ENCODE results near the gene PCLO.

The PCLO gene

GRCh38 chr7:82816272-82816671, 346.4 kb downstream of the PCLO start:
- H3K4me3 ChIP-seq (ENCODE audit: low read length) = no peak overlapping the region

GRCh38 chr7:82810558-82811259, 352.0 kb downstream of the PCLO start:
- H3K27me3 ChIP-seq (ENCODE audit: insufficient read depth, low read length) = no peaks in the 10 kb centered on the region
- H3K4me1 ChIP-seq (ENCODE audit: insufficient read depth, low read length) = peaks cover 2% of the 10 kb centered on the region; the same call in 1 of the 2 replicates
- H3K4me3 ChIP-seq (ENCODE audit: low read length) = no peak overlapping the region
- H3K27ac ChIP-seq (ENCODE audit: low read length) = no peak overlapping the region
- H3K9ac ChIP-seq (ENCODE audit: low read depth, low read length) = no peak overlapping the region
- no peaks in the 10 kb centered on the region for H3K36me3 ChIP-seq (ENCODE audit: insufficient read depth, low read depth, low read length)
- H3K9me3 ChIP-seq (ENCODE audit: insufficient read depth, low read depth, low read length) = no peaks in the 10 kb centered on the region

More at GRCh38 chr7:82816272-82816671, 346.4 kb downstream of the PCLO start:
- Histone ChIP-seq H3K9ac (ENCODE audit: low read depth, low read length) (no peak overlapping the region), H3K36me3 (ENCODE audit: insufficient read depth, low read depth, low read length) (no peaks in the 10 kb centered on the region), H3K27me3 (ENCODE audit: insufficient read depth, low read length) (no peaks in the 10 kb centered on the region), H3K9me3 (ENCODE audit: insufficient read depth, low read depth, low read length) (no peaks in the 10 kb centered on the region), H3K27ac (ENCODE audit: low read length) (no peak overlapping the region), H3K4me1 (ENCODE audit: insufficient read depth, low read length) (peaks cover 30% of the 10 kb centered on the region; the same call in 1 of the 2 replicates)

DNA sequence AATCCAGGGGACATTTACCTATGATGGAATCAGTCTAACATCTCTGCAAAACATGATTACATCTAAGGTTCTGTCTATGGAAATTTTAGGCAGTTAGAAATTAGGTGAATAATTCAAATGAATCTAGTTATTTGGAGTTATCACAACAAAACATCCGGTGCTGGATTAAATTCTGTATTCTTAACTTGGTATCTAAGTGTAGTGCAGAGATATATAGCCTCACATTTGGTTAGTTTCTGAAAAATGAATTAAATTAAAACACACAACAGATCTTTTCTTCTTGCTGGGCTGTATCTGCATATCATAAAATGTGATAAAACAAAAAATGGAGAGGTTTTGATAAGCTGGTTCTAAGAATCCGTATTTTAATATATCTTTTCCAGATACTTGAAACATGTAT, 354.1 kb downstream of the PCLO start:
- no peaks in the 10 kb centered on the region for H3K9me3 ChIP-seq (ENCODE audit: insufficient read depth, low read depth, low read length)
- H3K36me3 ChIP-seq (ENCODE audit: insufficient read depth, low read depth, low read length) = no peaks in the 10 kb centered on the region
- H3K4me1 ChIP-seq (ENCODE audit: insufficient read depth, low read length) = peaks cover 11% of the 10 kb centered on the region
- H3K4me3 ChIP-seq (ENCODE audit: low read length) = no peak overlapping the region
- H3K9ac ChIP-seq (ENCODE audit: low read depth, low read length) = no peak overlapping the region
- H3K27me3 ChIP-seq (ENCODE audit: insufficient read depth, low read length) = no peaks in the 10 kb centered on the region
- no peak overlapping the region for H3K27ac ChIP-seq (ENCODE audit: low read length)

- no peak overlapping the region for H3K4me3 ChIP-seq (ENCODE audit: low read length)
These were observed 357.1 kb downstream of the PCLO start for GRCh38 chr7:82805527-82805960.

GRCh38 chr7:82803411-82803810, 359.3 kb downstream of the PCLO start:
- Histone ChIP-seq H3K9ac (ENCODE audit: low read depth, low read length) (no peak overlapping the region), H3K27ac (ENCODE audit: low read length) (no peak overlapping the region), H3K27me3 (ENCODE audit: insufficient read depth, low read length) (no peaks in the 10 kb centered on the region), H3K9me3 (ENCODE audit: insufficient read depth, low read depth, low read length) (no peaks in the 10 kb centered on the region), H3K4me3 (ENCODE audit: low read length) (no peak overlapping the region), H3K36me3 (ENCODE audit: insufficient read depth, low read depth, low read length) (no peaks in the 10 kb centered on the region), H3K4me1 (ENCODE audit: insufficient read depth, low read length) (peaks cover 11% of the 10 kb centered on the region)

More at GRCh38 chr7:82805527-82805960, 357.1 kb downstream of the PCLO start:
- no peak overlapping the region for H3K27ac ChIP-seq (ENCODE audit: low read length)
- H3K36me3 ChIP-seq (ENCODE audit: insufficient read depth, low read depth, low read length) = no peaks in the 10 kb centered on the region
- peaks cover 11% of the 10 kb centered on the region for H3K4me1 ChIP-seq (ENCODE audit: insufficient read depth, low read length)
- H3K9me3 ChIP-seq (ENCODE audit: insufficient read depth, low read depth, low read length) = no peaks in the 10 kb centered on the region
- H3K27me3 ChIP-seq (ENCODE audit: insufficient read depth, low read length) = no peaks in the 10 kb centered on the region
- no peak overlapping the region for H3K9ac ChIP-seq (ENCODE audit: low read depth, low read length)

GRCh38 chr7:82789883-82790609, 372.6 kb downstream of the PCLO start:
- Histone ChIP-seq H3K9ac (ENCODE audit: low read depth, low read length) (no peak overlapping the region), H3K27me3 (ENCODE audit: insufficient read depth, low read length) (no peaks in the 10 kb centered on the region), H3K27ac (ENCODE audit: low read length) (no peak overlapping the region), H3K4me3 (ENCODE audit: low read length) (no peak overlapping the region), H3K36me3 (ENCODE audit: insufficient read depth, low read depth, low read length) (no peaks in the 10 kb centered on the region), H3K9me3 (ENCODE audit: insufficient read depth, low read depth, low read length) (peaks cover 4% of the 10 kb centered on the region; the same call in 1 of the 2 replicates), H3K4me1 (ENCODE audit: insufficient read depth, low read length) (no peaks in the 10 kb centered on the region)

DNA sequence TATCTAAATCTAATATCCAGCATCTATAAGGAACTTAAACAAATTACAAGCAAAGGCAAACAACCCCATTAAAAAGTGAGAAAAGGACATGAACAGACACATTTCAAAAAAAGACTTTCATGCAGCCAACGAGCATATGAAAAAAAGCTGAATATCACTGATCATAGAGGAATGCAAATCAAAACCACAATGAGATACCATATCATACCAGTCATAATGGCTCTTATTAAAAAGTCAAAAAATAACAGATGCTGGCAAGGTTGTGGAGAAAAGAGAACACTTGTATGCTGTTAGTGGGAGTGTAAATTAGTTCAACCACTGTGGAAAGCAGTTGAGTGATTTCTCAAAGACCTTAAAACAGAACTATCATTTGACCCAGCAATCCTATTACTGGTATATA, 384.7 kb downstream of the PCLO start:
- H3K36me3 ChIP-seq (ENCODE audit: insufficient read depth, low read depth, low read length) = no peaks in the 10 kb centered on the region
- H3K9ac ChIP-seq (ENCODE audit: low read depth, low read length) = no peak overlapping the region
- no peak overlapping the region for H3K27ac ChIP-seq (ENCODE audit: low read length)
- no peaks in the 10 kb centered on the region for H3K9me3 ChIP-seq (ENCODE audit: insufficient read depth, low read depth, low read length)
- H3K27me3 ChIP-seq (ENCODE audit: insufficient read depth, low read length) = no peaks in the 10 kb centered on the region
- H3K4me3 ChIP-seq (ENCODE audit: low read length) = no peak overlapping the region
- no peaks in the 10 kb centered on the region for H3K4me1 ChIP-seq (ENCODE audit: insufficient read depth, low read length)

GRCh38 chr7:82762880-82763279, 399.8 kb downstream of the PCLO start:
- Histone ChIP-seq H3K36me3 (ENCODE audit: insufficient read depth, low read depth, low read length) (no peaks in the 10 kb centered on the region), H3K4me3 (ENCODE audit: low read length) (no peak overlapping the region), H3K27ac (ENCODE audit: low read length) (no peak overlapping the region), H3K27me3 (ENCODE audit: insufficient read depth, low read length) (no peaks in the 10 kb centered on the region), H3K9me3 (ENCODE audit: insufficient read depth, low read depth, low read length) (no peaks in the 10 kb centered on the region), H3K9ac (ENCODE audit: low read depth, low read length) (no peak overlapping the region), H3K4me1 (ENCODE audit: insufficient read depth, low read length) (peaks cover 25% of the 10 kb centered on the region)

GRCh38 chr7:82760831-82761230, 401.9 kb downstream of the PCLO start:
- Histone ChIP-seq H3K9ac (ENCODE audit: low read depth, low read length) (no peak overlapping the region), H3K27ac (ENCODE audit: low read length) (no peak overlapping the region), H3K4me3 (ENCODE audit: low read length) (0 out of 2 replicates have a peak overlapping the region, but pooled peaks have one; percentile 30), H3K36me3 (ENCODE audit: insufficient read depth, low read depth, low read length) (no peaks in the 10 kb centered on the region), H3K4me1 (ENCODE audit: insufficient read depth, low read length) (peaks cover 27% of the 10 kb centered on the region), H3K27me3 (ENCODE audit: insufficient read depth, low read length) (no peaks in the 10 kb centered on the region), H3K9me3 (ENCODE audit: insufficient read depth, low read depth, low read length) (no peaks in the 10 kb centered on the region)

DNA sequence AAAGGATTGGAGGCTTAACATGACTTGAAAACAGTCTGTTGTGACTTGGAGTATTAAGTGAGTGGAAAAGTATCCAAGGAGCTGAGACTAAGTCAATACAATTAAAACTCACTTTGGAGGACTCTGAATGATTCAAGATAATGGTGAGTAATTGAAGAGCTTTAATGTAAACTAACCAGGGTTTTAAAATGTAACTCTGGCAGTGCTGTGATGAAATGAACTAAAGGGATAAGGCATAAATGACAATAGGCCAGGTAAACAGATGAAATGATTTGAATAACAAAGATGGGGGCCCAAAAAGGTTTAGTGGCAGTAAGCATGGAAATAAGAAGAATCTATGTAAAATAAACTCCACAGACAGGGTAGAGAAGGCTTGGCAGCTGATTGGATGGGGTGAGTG, 402.6 kb downstream of the PCLO start:
- no peak overlapping the region; the same call in 1 of the 2 replicates for H3K9ac ChIP-seq (ENCODE audit: low read depth, low read length)
- H3K27me3 ChIP-seq (ENCODE audit: insufficient read depth, low read length) = no peaks in the 10 kb centered on the region
- H3K4me1 ChIP-seq (ENCODE audit: insufficient read depth, low read length) = peaks cover 30% of the 10 kb centered on the region
- no peaks in the 10 kb centered on the region for H3K9me3 ChIP-seq (ENCODE audit: insufficient read depth, low read depth, low read length)
- H3K36me3 ChIP-seq (ENCODE audit: insufficient read depth, low read depth, low read length) = no peaks in the 10 kb centered on the region
- H3K4me3 ChIP-seq (ENCODE audit: low read length) = peak overlapping the region; percentile 30
- no peak overlapping the region for H3K27ac ChIP-seq (ENCODE audit: low read length)

DNA sequence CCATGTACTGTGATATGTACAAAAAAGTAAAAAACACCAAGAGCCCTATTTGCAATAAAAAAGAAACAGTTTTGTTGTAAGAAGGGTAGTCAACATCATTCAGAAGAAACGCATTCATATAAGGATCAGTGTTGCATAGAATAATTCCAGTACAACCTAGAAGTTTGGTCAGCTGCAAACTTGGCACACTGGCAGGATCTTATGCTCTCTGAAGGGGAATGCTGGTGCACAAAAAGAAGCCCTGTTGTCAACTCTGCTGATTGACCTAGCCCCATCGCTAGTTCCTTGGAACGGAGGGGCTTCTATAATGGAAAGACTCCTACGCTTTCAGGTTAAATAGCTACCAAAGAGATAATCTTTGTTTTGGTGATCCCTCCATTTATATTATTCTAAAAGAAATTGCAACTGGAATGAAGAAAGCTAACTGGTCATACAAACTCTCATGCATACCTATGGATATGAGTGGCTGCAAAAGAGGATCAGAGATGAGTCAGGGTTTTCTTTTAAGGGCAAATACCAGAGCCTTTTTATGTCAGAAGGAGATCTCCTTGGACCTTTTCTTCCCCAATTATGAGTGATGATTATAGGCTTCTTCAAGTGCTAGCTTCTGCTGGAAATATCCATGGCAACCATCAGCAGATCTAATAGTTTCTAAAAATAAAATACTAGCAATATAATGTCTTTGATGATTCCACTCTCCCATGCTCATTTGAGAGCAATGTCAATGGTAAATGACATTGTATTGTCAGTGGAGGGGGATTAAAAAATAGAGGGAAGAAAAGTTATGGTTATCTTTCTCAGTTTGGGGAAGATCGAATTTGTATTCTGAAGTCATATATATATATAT, 406.8 kb downstream of the PCLO start:
- peaks cover 23% of the 10 kb centered on the region for H3K4me1 ChIP-seq (ENCODE audit: insufficient read depth, low read length)
- no peak overlapping the region for H3K27ac ChIP-seq (ENCODE audit: low read length)
- no peaks in the 10 kb centered on the region for H3K36me3 ChIP-seq (ENCODE audit: insufficient read depth, low read depth, low read length)
- no peak overlapping the region for H3K9ac ChIP-seq (ENCODE audit: low read depth, low read length)
- H3K27me3 ChIP-seq (ENCODE audit: insufficient read depth, low read length) = no peaks in the 10 kb centered on the region
- H3K9me3 ChIP-seq (ENCODE audit: insufficient read depth, low read depth, low read length) = no peaks in the 10 kb centered on the region
- no peak overlapping the region for H3K4me3 ChIP-seq (ENCODE audit: low read length)
